Progenitor cell of endocrine pancreas (in vitro differentiated cells): ENCODE results near the gene PIK3R6. TPM values are rescaled to one million over a fixed set of nuclear protein-coding genes. Genes with fewer than 3 reads are reported as not detected.

ENCODE experiments used
- DNase-seq: peaks from one replicate; pipeline ENCODE4 v3.0.0; 2021; ENCODE audit warnings: low spot score; ENCODE audit not compliant: unreplicated experiment
- H3K27ac Mint-ChIP-seq: 2 replicates; pipeline ENCODE4 v1.8.0; 2021; ENCODE audit warnings: mild to moderate bottlenecking, moderate library complexity, mixed read lengths
- H3K27me3 Mint-ChIP-seq: 2 replicates; pipeline ENCODE4 v1.8.0; 2021; ENCODE audit warnings: mixed read lengths
- H3K36me3 Mint-ChIP-seq: 2 replicates; pipeline ENCODE4 v1.8.0; 2022; ENCODE audit warnings: mixed read lengths; ENCODE audit not compliant: insufficient read depth
- H3K4me1 Mint-ChIP-seq: 2 replicates; pipeline ENCODE4 v1.8.0; 2021; ENCODE audit warnings: low read depth, mixed read lengths
- H3K4me3 Mint-ChIP-seq: 2 replicates; pipeline ENCODE4 v1.8.0; 2021; ENCODE audit warnings: low read depth, mild to moderate bottlenecking, moderate library complexity, mixed read lengths
- H3K9me3 Mint-ChIP-seq: 2 replicates; pipeline ENCODE4 v1.8.0; 2021; ENCODE audit warnings: low read depth, mixed read lengths
- total RNA-seq: library from RNA; stranded (reverse); gene quantifications from 2 replicates; pipeline ENCODE4 v1.2.1, GENCODE V29; 2021
- TF ChIP-seq, protein P1 (sequence below): fragments of 200-600 bp; sonication (generic); IDR thresholded peaks from one replicate; pipeline ENCODE4 v1.5.0; 2021; ENCODE audit warnings: antibody characterized with exemption, mild to moderate bottlenecking; ENCODE audit not compliant: unreplicated experiment

The PIK3R6 gene
- total RNA-seq, 1 donor from 2014 or later, result 0.07 TPM

GRCh38 chr17:8904201-8904600, 36.7 kb upstream of the PIK3R6 start:
- no peak for DNase-seq
- no peak overlapping the region for H3K27ac Mint-ChIP-seq
- peaks cover 19% of the 10 kb centered on the region for H3K27me3 Mint-ChIP-seq
- H3K4me3 Mint-ChIP-seq, result no peak overlapping the region
- no peaks in the 10 kb centered on the region for H3K36me3 Mint-ChIP-seq
- H3K4me1 Mint-ChIP-seq, result peaks cover 6% of the 10 kb centered on the region
- H3K9me3 Mint-ChIP-seq, result no peaks in the 10 kb centered on the region
- TF ChIP-seq, protein P1, sequence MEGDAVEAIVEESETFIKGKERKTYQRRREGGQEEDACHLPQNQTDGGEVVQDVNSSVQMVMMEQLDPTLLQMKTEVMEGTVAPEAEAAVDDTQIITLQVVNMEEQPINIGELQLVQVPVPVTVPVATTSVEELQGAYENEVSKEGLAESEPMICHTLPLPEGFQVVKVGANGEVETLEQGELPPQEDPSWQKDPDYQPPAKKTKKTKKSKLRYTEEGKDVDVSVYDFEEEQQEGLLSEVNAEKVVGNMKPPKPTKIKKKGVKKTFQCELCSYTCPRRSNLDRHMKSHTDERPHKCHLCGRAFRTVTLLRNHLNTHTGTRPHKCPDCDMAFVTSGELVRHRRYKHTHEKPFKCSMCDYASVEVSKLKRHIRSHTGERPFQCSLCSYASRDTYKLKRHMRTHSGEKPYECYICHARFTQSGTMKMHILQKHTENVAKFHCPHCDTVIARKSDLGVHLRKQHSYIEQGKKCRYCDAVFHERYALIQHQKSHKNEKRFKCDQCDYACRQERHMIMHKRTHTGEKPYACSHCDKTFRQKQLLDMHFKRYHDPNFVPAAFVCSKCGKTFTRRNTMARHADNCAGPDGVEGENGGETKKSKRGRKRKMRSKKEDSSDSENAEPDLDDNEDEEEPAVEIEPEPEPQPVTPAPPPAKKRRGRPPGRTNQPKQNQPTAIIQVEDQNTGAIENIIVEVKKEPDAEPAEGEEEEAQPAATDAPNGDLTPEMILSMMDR, result no peak

GRCh38 chr17:8900626-8901585, 33.4 kb upstream of the PIK3R6 start:
- H3K27ac Mint-ChIP-seq, result no peak overlapping the region
- H3K27me3 Mint-ChIP-seq, result peaks cover 32% of the 10 kb centered on the region
- H3K36me3 Mint-ChIP-seq, result no peaks in the 10 kb centered on the region
- TF ChIP-seq, protein P1, result no peak
- H3K9me3 Mint-ChIP-seq, result no peaks in the 10 kb centered on the region
- H3K4me1 Mint-ChIP-seq, result peaks cover 9% of the 10 kb centered on the region
- no peak overlapping the region for H3K4me3 Mint-ChIP-seq
- DNase-seq, result no peak

- DNase-seq, result no peak
- Mint-ChIP-seq H3K4me1 (peaks cover 9% of the 10 kb centered on the region), H3K27me3 (peaks cover 37% of the 10 kb centered on the region), H3K27ac (peak overlapping the region; percentile 53), H3K9me3 (no peaks in the 10 kb centered on the region), H3K36me3 (no peaks in the 10 kb centered on the region), H3K4me3 (no peak overlapping the region)
- TF ChIP-seq, protein P1, result no peak
Observed at GRCh38 chr17:8900207-8900606, 32.7 kb upstream of the PIK3R6 start.

GRCh38 chr17:8898636-8899035, 31.2 kb upstream of the PIK3R6 start:
- no peaks in the 10 kb centered on the region for H3K9me3 Mint-ChIP-seq
- no peak for DNase-seq
- H3K27ac Mint-ChIP-seq, result no peak overlapping the region
- H3K4me3 Mint-ChIP-seq, result no peak overlapping the region
- TF ChIP-seq, protein P1, result no peak
- peaks cover 13% of the 10 kb centered on the region for H3K4me1 Mint-ChIP-seq
- peaks cover 38% of the 10 kb centered on the region for H3K27me3 Mint-ChIP-seq
- H3K36me3 Mint-ChIP-seq, result no peaks in the 10 kb centered on the region

GRCh38 chr17:8898126-8898525, 30.7 kb upstream of the PIK3R6 start:
- peaks cover 39% of the 10 kb centered on the region for H3K27me3 Mint-ChIP-seq
- no peaks in the 10 kb centered on the region for H3K36me3 Mint-ChIP-seq
- no peak overlapping the region for H3K27ac Mint-ChIP-seq
- H3K9me3 Mint-ChIP-seq, result no peaks in the 10 kb centered on the region
- peaks cover 13% of the 10 kb centered on the region for H3K4me1 Mint-ChIP-seq
- TF ChIP-seq, protein P1, result no peak
- no peak for DNase-seq
- no peak overlapping the region for H3K4me3 Mint-ChIP-seq
